SK-N-SH (cell line): Measurements from ENCODE around the gene MASP1.

ENCODE experiments used
- GATA2 ChIP-seq: sonication (generic); formaldehyde crosslinking; IDR thresholded peaks from 2 replicates; pipeline ENCODE4 v1.5.0; 2020; ENCODE audit warnings: mild to moderate bottlenecking, missing genetic modification reagents
- POLR2AphosphoS5 ChIP-seq: IDR thresholded peaks from 2 replicates; pipeline ENCODE4 v1.6.1; 2012; ENCODE audit warnings: low read depth, low read length
- TF ChIP-seq, protein P1 (sequence below): fragments of 200-600 bp; sonication (generic); IDR thresholded peaks from 2 replicates; pipeline ENCODE4 v1.6.1; 2017; ENCODE audit warnings: antibody characterized with exemption, mild to moderate bottlenecking, moderate library complexity

DNA sequence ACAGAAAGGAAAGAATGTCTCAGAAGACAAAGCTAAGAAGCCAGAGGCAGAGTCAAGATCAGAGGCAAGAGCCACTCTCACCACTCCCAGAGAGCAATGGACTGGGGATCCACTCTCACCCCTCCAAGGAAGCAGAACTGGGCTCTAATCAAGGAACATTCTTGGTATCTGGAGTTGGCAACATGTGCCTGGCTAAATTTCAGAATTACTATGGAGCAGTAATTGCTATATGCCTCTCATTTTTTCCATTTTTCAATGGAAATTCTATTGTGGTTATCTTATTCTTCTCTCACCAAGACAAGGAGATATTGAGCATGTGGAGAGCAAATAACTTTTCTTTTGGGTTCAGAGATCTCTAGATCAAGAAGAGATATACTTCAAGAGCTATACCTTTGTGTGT, 22.1 kb downstream of the MASP1 start:
- no peak for TF ChIP-seq POLR2AphosphoS5
- TF ChIP-seq, protein P1, sequence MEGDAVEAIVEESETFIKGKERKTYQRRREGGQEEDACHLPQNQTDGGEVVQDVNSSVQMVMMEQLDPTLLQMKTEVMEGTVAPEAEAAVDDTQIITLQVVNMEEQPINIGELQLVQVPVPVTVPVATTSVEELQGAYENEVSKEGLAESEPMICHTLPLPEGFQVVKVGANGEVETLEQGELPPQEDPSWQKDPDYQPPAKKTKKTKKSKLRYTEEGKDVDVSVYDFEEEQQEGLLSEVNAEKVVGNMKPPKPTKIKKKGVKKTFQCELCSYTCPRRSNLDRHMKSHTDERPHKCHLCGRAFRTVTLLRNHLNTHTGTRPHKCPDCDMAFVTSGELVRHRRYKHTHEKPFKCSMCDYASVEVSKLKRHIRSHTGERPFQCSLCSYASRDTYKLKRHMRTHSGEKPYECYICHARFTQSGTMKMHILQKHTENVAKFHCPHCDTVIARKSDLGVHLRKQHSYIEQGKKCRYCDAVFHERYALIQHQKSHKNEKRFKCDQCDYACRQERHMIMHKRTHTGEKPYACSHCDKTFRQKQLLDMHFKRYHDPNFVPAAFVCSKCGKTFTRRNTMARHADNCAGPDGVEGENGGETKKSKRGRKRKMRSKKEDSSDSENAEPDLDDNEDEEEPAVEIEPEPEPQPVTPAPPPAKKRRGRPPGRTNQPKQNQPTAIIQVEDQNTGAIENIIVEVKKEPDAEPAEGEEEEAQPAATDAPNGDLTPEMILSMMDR: no peak
- TF ChIP-seq GATA2 (CRISPR knock-in tag): no peak
